Adrenal gland (tissue), 12 donors: Measurements from ENCODE around the gene ZNF836. TPM values are rescaled to one million over a fixed set of nuclear protein-coding genes. Genes with fewer than 3 reads are reported as not detected.

ENCODE experiments used
- DNase-seq, 7 donors: peaks; one replicate each; pipeline ENCODE4 v3.0.0-alpha.2; 2019 to 2020
- H3K27ac ChIP-seq, 5 donors: fragments of 200-600 bp; sonication (generic) in 4 of 5; 1 replicate in 3 of 5; 2 replicates in 2 of 5; pipeline versions ENCODE4 v1.5.1 to v1.8.0; 2016 to 2020; ENCODE audit warnings: mild to moderate bottlenecking in 1 of 5
- H3K27me3 ChIP-seq: fragments of 200-600 bp; 2 replicates; pipeline ENCODE4 v1.8.0; 2021
- H3K36me3 ChIP-seq, 2 donors: fragments of 200-600 bp; replicated peaks in 1 of 2; 1 replicate in 1 of 2; 2 replicates in 1 of 2; pipeline versions ENCODE4 v1.5.1 to v1.8.0; 2018 to 2022
- H3K4me1 ChIP-seq, 2 donors: fragments of 200-600 bp; replicated peaks in 1 of 2; 1 replicate in 1 of 2; 2 replicates in 1 of 2; pipeline versions ENCODE4 v1.5.1 to v1.8.0; 2018 to 2021
- H3K4me3 ChIP-seq, 4 donors: fragments of 200-600 bp; sonication (generic) in 3 of 4; one replicate each; pipeline ENCODE4 v1.5.1; 2016 to 2018
- H3K9me3 ChIP-seq, 3 donors: fragments of 200-600 bp; sonication (generic) in 1 of 3; replicated peaks in 1 of 3; 1 replicate in 2 of 3; 2 replicates in 1 of 3; pipeline versions ENCODE4 v1.5.1 to v1.8.0; 2016 to 2021
- CTCF ChIP-seq, 6 experiments: fragments of 450-650 bp in 4 of 6; fragments of 200-600 bp in 2 of 6; sonication (generic) in 1 of 6; IDR thresholded peaks; 1 replicate in 5 of 6; 2 replicates in 1 of 6; pipeline versions ENCODE4 v1.5.1 to v1.8.0; 2016 to 2021; ENCODE audit warnings: antibody characterized with exemption in 6 of 6, mild to moderate bottlenecking in 2 of 6, moderate library complexity in 1 of 6
- POLR2A ChIP-seq, 2 donors: fragments of 450-650 bp; IDR thresholded peaks; one replicate each; pipeline ENCODE4 v1.6.1; 2017; ENCODE audit warnings: antibody characterized with exemption in 2 of 2, mild to moderate bottlenecking in 2 of 2, moderate library complexity in 1 of 2
- WGBS, 4 donors: extraction: QIAGEN DNeasy Blood & Tissue Kit in 2 of 4; methylation state at CpG; one replicate each; pipeline versions ENCODE4 v1.1.5 to v1.1.7; 2013 to 2017; 5-methylcytosine and 5-hydroxymethylcytosine counted together
- intact Hi-C, 2 donors: fragments of 100-400 bp; cut with DNase I; formaldehyde crosslinking; loops; one replicate each; pipeline versions ENCODE4 v1.14.1 to v1.15.0; 2022 to 2023
- polyA plus RNA-seq, 3 donors: library from polyadenylated mRNA; stranded (reverse); fragments of 200-250 nt in 2 of 3; fragments of 350-450 nt in 1 of 3; fragmentation: Illumina TruSeq in 1 of 3; extraction: RNeasy Lipid Tissue Mini Kit (QIAGEN cat#74804) in 1 of 3; gene quantifications; one replicate each; pipeline ENCODE4 v1.2.3, GENCODE V29; 2013 to 2014
- small RNA-seq, 2 donors: library from RNA; depleted of rRNA; stranded (forward); fragments of <200 nt; gene quantifications; one replicate each; pipeline ENCODE3, GENCODE V24; 2016
- total RNA-seq, 9 donors: library from RNA; depleted of rRNA in 4 of 9; stranded (reverse); fragments of >200 nt in 4 of 9; fragments of 120-200 nt in 1 of 9; fragmentation: NEBNext Ultra II Directional in 1 of 9; extraction: Animal tissue kit (Norgen Biotek cat#: 25700) in 1 of 9; gene quantifications; one replicate each; pipeline versions ENCODE4 v1.1.0 to v1.2.4, GENCODE V29; 2013 to 2023
- donor health status: healthy with polysubstance abuse.
- donor health status: Bipolar disorder and iron deficiency.
- donor health status: DM: yes; HTN: yes; CAD: no.
- donor health status: DM: no; HTN: no; CAD: no.
- donor health status: DM: no; HTN: no; CAD: no.
- donor health status: DM: yes; HTN: yes; CAD: no.

ZNF836 gene
- total and polyA plus RNA-seq, 12 donors = 7.4 to 180 (median 29.2) TPM

- 77 to 86% (median 86%) methylated on average over 3 of the region's 3 CpGs for WGBS, 4 donors
- intact Hi-C loops = no loop called here
- H3K27ac ChIP-seq = no peak overlapping the region
- peaks cover 7 to 91% (median 19%) of the 10 kb centered on the region in 3 donors for H3K9me3 ChIP-seq
- no peaks in the 10 kb centered on the region for H3K4me1 ChIP-seq
- H3K4me3 ChIP-seq = no peak overlapping the region
- H3K36me3 ChIP-seq = peaks cover 0 to 13% of the 10 kb centered on the region in 2 donors
- DNase-seq = no peak
- TF ChIP-seq POLR2A (IDR thresholded peaks at IDR 0.05) (no peak), CTCF (IDR thresholded peaks at IDR 0.05) (no peak)
- no peaks in the 10 kb centered on the region for H3K27me3 ChIP-seq
These were observed 58.8 kb downstream of the ZNF836 start for GRCh38 chr19:52112624-52113023.

- H3K27ac ChIP-seq = no peak overlapping the region
- 89 to 92% (median 91%) methylated on average over 6 of the region's 6 CpGs for WGBS, 4 donors
- intact Hi-C loops = no loop called here
- H3K9me3 ChIP-seq = peaks cover 0 to 77% (median 16%) of the 10 kb centered on the region in 3 donors
- H3K36me3 ChIP-seq = peaks cover 0 to 2% of the 10 kb centered on the region in 2 donors
- TF ChIP-seq CTCF (IDR thresholded peaks at IDR 0.05) = no peak
- no peak for TF ChIP-seq POLR2A (IDR thresholded peaks at IDR 0.05)
- DNase-seq = no peak
- no peak overlapping the region for H3K4me3 ChIP-seq
- no peaks in the 10 kb centered on the region for H3K27me3 ChIP-seq
- no peaks in the 10 kb centered on the region for H3K4me1 ChIP-seq
These were observed 60.6 kb downstream of the ZNF836 start for GRCh38 chr19:52110780-52111179.

Small RNA genes within 50 kb of the gene (small RNA-seq; reads per million reads assigned to genes)
- gene RPL37P23 = 0 to 0.12 reads per million in 2 donors

Other genes with a start within 250 kb of the ZNF836 start
- gene ZNF613, start 244.1 kb downstream of the ZNF836 start, total RNA-seq = 10 to 100 TPM in 1 of 9 donors, 1 to 10 TPM in 8; 4.1 to 14.1 (median 5.9) TPM
- gene ZNF613, start 244.1 kb downstream of the ZNF836 start, polyA plus RNA-seq = 1 to 10 TPM; 3.6 to 7.2 (median 4.9) TPM
- 10 to 100 TPM in 6 of 9 donors, 1 to 10 TPM in 3; 4.5 to 12.8 (median 12.2) TPM for gene ZNF350, start 184.8 kb downstream of the ZNF836 start, total RNA-seq
- 10 to 100 TPM in 2 of 3 donors, 1 to 10 TPM in 1; 8.0 to 10.9 (median 10.2) TPM for gene ZNF350, start 184.8 kb downstream of the ZNF836 start, polyA plus RNA-seq
- gene ZNF615, start 163.4 kb downstream of the ZNF836 start, total RNA-seq = 10 to 100 TPM in 8 of 9 donors, 1 to 10 TPM in 1; 7.5 to 30.7 (median 12.4) TPM
- gene ZNF615, start 163.4 kb downstream of the ZNF836 start, polyA plus RNA-seq = 1 to 10 TPM; 6.3 to 8.2 (median 7.3) TPM
- 1 to 10 TPM; 2.3 to 9.4 (median 7.3) TPM for gene ZNF614, start 143.2 kb downstream of the ZNF836 start, total RNA-seq
- gene ZNF614, start 143.2 kb downstream of the ZNF836 start, polyA plus RNA-seq = 1 to 10 TPM; 3.3 to 8.2 (median 3.6) TPM
- 10 to 100 TPM in 5 of 9 donors, 1 to 10 TPM in 4; 2.3 to 32.1 (median 11.6) TPM for gene ZNF432, start 122.8 kb downstream of the ZNF836 start, total RNA-seq
- 10 to 100 TPM; 20.1 to 31.5 (median 26.5) TPM for gene ZNF432, start 122.8 kb downstream of the ZNF836 start, polyA plus RNA-seq
- gene ZNF841, start 75.9 kb downstream of the ZNF836 start, total RNA-seq = 10 to 100 TPM in 8 of 9 donors, 1 to 10 TPM in 1; 9.2 to 34.1 (median 21.4) TPM
- gene ZNF841, start 75.9 kb downstream of the ZNF836 start, polyA plus RNA-seq = 10 to 100 TPM; 15.2 to 29.2 (median 16.7) TPM
- 10 to 100 TPM in 8 of 9 donors, 1 to 10 TPM in 1; 7.0 to 55.4 (median 15.6) TPM for gene ZNF616, start 31.7 kb downstream of the ZNF836 start, total RNA-seq
- 10 to 100 TPM in 1 of 3 donors, 1 to 10 TPM in 2; 5.2 to 42.8 (median 5.6) TPM for gene ZNF616, start 31.7 kb downstream of the ZNF836 start, polyA plus RNA-seq
- gene PPP2R1A, start 18.4 kb upstream of the ZNF836 start, total RNA-seq = 1,000 to 10,000 TPM in 1 of 9 donors, 100 to 1,000 TPM in 8; 161 to 1,330 (median 354) TPM
- 100 to 1,000 TPM; 349 to 638 (median 554) TPM for gene PPP2R1A, start 18.4 kb upstream of the ZNF836 start, polyA plus RNA-seq
- gene ZNF766, start 98.0 kb upstream of the ZNF836 start, total RNA-seq = 10 to 100 TPM in 6 of 9 donors, 1 to 10 TPM in 3; 2.3 to 18.8 (median 13.3) TPM
- gene ZNF766, start 98.0 kb upstream of the ZNF836 start, polyA plus RNA-seq = 10 to 100 TPM in 1 of 3 donors, 1 to 10 TPM in 2; 2.8 to 21.4 (median 3.8) TPM
- 10 to 100 TPM in 4 of 9 donors, 1 to 10 TPM in 5; 2.1 to 15.1 (median 9.0) TPM for gene ZNF480, start 125.5 kb upstream of the ZNF836 start, total RNA-seq
- 10 to 100 TPM in 2 of 3 donors, 1 to 10 TPM in 1; 7.2 to 16.3 (median 13.2) TPM for gene ZNF480, start 125.5 kb upstream of the ZNF836 start, polyA plus RNA-seq
- 10 to 100 TPM in 1 of 9 donors, 1 to 10 TPM in 8; 1.9 to 10.2 (median 4.3) TPM for gene ZNF610, start 164.6 kb upstream of the ZNF836 start, total RNA-seq
- 10 to 100 TPM in 1 of 3 donors, 1 to 10 TPM in 2; 2.9 to 13.6 (median 4.3) TPM for gene ZNF610, start 164.6 kb upstream of the ZNF836 start, polyA plus RNA-seq
- gene ZNF880, start 198.3 kb upstream of the ZNF836 start, total RNA-seq = 10 to 100 TPM in 8 of 9 donors, 1 to 10 TPM in 1; 7.5 to 23.1 (median 16.4) TPM
- 10 to 100 TPM; 18.3 to 19.4 (median 18.8) TPM for gene ZNF880, start 198.3 kb upstream of the ZNF836 start, polyA plus RNA-seq
- gene ZNF528, start 226.2 kb upstream of the ZNF836 start, total RNA-seq = 10 to 100 TPM in 8 of 9 donors, 1 to 10 TPM in 1; 7.6 to 48.5 (median 23.6) TPM
- gene ZNF528, start 226.2 kb upstream of the ZNF836 start, polyA plus RNA-seq = 10 to 100 TPM in 2 of 3 donors, 1 to 10 TPM in 1; 10.0 to 29.8 (median 22.4) TPM